ENCODE data around the gene DTWD1.
"Not testable (repeated sequence)": the region's sequence is repeated elsewhere in the genome, so short reads cannot be mapped to it uniquely, and the experiment has no call there.

The DTWD1 gene

DNA sequence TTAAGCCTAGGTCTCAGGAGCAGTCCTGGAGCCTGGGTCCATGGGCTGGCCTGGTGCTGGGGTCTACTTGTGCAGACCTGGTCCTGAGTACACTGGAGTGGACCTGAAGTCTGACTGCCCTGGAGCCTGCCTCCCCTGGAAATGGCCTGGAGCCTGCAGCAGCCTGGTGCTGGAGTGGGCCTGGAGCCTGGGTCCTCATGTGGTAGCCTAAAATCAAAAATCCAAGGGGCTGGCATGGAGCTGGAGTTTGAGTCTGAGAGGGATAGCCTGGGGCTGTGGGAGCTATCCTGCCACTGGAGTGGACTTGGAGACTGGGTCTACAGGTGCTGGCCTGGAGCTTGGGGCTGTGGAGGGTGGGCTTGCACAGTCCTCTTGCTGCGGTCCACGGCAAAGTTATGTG, 15.3 kb upstream of the DTWD1 start:
- no peak overlapping the region for H3K9ac ChIP-seq
- no peak for TF ChIP-seq CTCF (IDR thresholded peaks at IDR 0.05)
- H3K4me3 ChIP-seq (ENCODE audit: low read depth, low read length) = no peak overlapping the region

DNA sequence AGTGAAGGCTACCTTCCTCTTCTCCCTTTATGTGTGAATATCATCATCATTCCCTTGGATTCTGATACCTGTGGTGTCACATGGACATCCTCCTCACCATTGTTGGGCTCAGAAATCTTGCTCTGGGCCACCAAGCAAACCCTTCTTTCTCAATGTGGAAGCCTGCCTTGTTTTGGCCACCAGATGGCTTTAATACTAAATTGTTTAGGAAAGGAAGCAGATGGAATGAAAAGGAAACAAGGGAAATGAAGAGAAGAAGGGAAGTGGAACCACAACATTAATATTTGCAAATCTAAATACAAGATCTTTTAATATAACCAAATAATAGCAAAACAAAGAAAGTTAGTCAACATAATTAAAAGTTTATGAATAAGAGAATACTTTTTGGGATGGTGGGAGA, 14.3 kb upstream of the DTWD1 start:
- Histone ChIP-seq H3K9ac (no peak overlapping the region), H3K27me3 (ENCODE audit: control insufficient read depth, insufficient read depth, low read length) (no peaks in the 10 kb centered on the region), H3K4me1 (no peaks in the 10 kb centered on the region), H3K79me2 (no peaks in the 10 kb centered on the region), H3K36me3 (ENCODE audit: control insufficient read depth, insufficient read depth, low read length) (no peaks in the 10 kb centered on the region), H2AFZ (no peak overlapping the region), H3K4me3 (ENCODE audit: low read depth, low read length) (no peak overlapping the region), H3K27ac (no peak overlapping the region), H3K9me3 (ENCODE audit: control insufficient read depth, low read length) (no peaks in the 10 kb centered on the region), H3K4me2 (ENCODE audit: low read length) (no peak overlapping the region)
- no peak for TF ChIP-seq CTCF (IDR thresholded peaks at IDR 0.05)

More for the DNA sequence above, 15.3 kb upstream of the DTWD1 start:
- Histone ChIP-seq H2AFZ (no peak overlapping the region), H3K9me3 (ENCODE audit: control insufficient read depth, low read length) (no peaks in the 10 kb centered on the region), H3K27me3 (ENCODE audit: control insufficient read depth, insufficient read depth, low read length) (no peaks in the 10 kb centered on the region), H3K4me2 (ENCODE audit: low read length) (no peak overlapping the region), H3K36me3 (ENCODE audit: control insufficient read depth, insufficient read depth, low read length) (no peaks in the 10 kb centered on the region), H3K27ac (no peak overlapping the region), H3K4me1 (no peaks in the 10 kb centered on the region), H3K79me2 (no peaks in the 10 kb centered on the region)

DNA sequence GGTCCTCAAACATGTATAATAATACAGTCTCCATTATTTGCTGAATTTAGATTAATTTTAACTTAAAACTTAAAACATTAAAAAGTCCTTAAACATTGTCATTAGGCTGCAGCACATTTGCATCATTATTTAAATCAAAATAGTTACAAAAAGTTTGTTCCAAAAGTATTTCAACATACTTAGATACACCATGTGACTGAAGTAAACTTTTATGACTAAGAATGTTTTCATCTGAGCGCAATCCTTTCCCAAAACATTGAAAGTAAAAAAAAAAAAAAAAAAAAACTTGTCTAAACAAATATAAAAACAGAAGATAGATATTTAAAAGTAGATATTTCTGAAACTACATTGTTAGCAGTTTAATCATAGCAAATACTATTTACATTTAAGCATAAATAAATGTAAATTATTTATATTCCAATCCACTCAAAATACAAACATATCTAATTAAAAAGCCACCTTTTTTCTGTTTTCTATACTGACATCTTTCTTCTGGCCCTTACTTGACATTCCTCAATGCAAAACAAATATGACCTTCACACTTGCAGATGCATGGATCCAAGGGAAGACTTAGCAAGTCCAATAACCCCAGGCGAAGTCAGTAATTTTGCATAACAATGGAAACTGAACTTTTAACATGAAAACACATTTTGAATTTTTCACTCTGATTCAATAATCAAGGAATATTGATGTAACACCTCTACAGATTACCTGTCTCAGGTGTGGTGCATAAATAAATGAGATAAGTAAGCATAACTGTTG, 10.5 kb upstream of the DTWD1 start:
- H3K27me3 ChIP-seq (ENCODE audit: control insufficient read depth, insufficient read depth, low read length) = no peaks in the 10 kb centered on the region
- no peak overlapping the region for H3K4me3 ChIP-seq (ENCODE audit: low read depth, low read length)
- TF ChIP-seq CTCF (IDR thresholded peaks at IDR 0.05) = no peak
- H3K9ac ChIP-seq = no peak overlapping the region
- no peaks in the 10 kb centered on the region for H3K79me2 ChIP-seq
- H3K9me3 ChIP-seq (ENCODE audit: control insufficient read depth, low read length) = no peaks in the 10 kb centered on the region
- no peaks in the 10 kb centered on the region for H3K4me1 ChIP-seq
- no peaks in the 10 kb centered on the region for H3K36me3 ChIP-seq (ENCODE audit: control insufficient read depth, insufficient read depth, low read length)
- no peak overlapping the region for H3K4me2 ChIP-seq (ENCODE audit: low read length)
- no peak overlapping the region for H3K27ac ChIP-seq
- no peak overlapping the region for H2AFZ ChIP-seq

DNA sequence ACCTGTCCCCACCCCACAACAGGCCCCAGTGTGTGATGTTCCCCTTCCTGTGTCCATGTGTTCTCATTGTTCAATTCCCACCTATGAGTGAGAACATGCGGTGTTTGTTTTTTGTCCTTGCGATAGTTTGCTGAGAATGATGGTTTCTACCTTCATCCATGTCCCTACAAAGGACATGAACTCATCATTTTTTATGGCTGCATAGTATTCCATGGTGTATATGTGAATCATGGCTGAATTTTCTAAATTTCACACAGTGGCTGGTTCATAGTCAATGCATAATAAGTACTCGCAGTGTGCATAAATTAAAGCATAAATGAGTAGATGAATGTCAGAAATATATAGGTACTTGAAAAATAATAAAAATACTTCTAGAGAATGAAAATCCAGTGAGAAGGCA, 8.6 kb upstream of the DTWD1 start:
- H3K79me2 ChIP-seq; H3K4me3 ChIP-seq (ENCODE audit: low read depth, low read length); H3K9me3 ChIP-seq (ENCODE audit: control insufficient read depth, low read length); H3K9ac ChIP-seq; H3K27ac ChIP-seq; H3K27me3 ChIP-seq (ENCODE audit: control insufficient read depth, insufficient read depth, low read length); H3K4me2 ChIP-seq (ENCODE audit: low read length); H2AFZ ChIP-seq; H3K36me3 ChIP-seq (ENCODE audit: control insufficient read depth, insufficient read depth, low read length); H3K4me1 ChIP-seq: not testable (repeated sequence)

DNA sequence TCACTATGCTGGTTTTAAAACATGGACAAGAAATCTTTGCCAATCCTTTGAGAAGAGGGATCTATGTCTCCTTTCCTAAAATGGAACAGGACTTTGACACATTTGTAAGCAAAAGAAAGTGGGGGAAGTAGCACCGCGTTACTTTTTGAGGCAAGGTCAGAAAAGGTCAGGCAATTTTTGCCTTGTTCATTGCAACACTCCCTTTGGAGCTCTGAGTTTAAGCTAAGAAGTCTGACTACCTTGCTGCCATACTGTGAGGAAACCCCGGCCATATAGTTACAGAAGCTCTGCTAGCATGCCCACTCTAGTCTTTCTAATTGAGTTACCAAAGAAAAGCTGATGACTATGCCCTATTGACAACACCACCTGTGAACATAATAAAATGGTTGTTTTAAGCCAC, 1.6 kb upstream of the DTWD1 start:
- Histone ChIP-seq H3K9me3 (ENCODE audit: control insufficient read depth, low read length) (no peaks in the 10 kb centered on the region), H3K4me3 (ENCODE audit: low read depth, low read length) (no peak overlapping the region), H3K9ac (no peak overlapping the region), H3K4me1 (no peaks in the 10 kb centered on the region), H3K4me2 (ENCODE audit: low read length) (no peak overlapping the region), H2AFZ (no peak overlapping the region), H3K27me3 (ENCODE audit: control insufficient read depth, insufficient read depth, low read length) (no peaks in the 10 kb centered on the region), H3K79me2 (no peaks in the 10 kb centered on the region), H3K36me3 (ENCODE audit: control insufficient read depth, insufficient read depth, low read length) (no peaks in the 10 kb centered on the region), H3K27ac (no peak overlapping the region)
- no peak for TF ChIP-seq CTCF (IDR thresholded peaks at IDR 0.05)
